ENCODE measurements around the gene PRKCH. TPM values are rescaled to one million over a fixed set of nuclear protein-coding genes. Genes with fewer than 3 reads are reported as not detected.

PRKCH gene
- total RNA-seq, 2 donors from 2014 or later: 7.2 to 8.6 TPM

DNA sequence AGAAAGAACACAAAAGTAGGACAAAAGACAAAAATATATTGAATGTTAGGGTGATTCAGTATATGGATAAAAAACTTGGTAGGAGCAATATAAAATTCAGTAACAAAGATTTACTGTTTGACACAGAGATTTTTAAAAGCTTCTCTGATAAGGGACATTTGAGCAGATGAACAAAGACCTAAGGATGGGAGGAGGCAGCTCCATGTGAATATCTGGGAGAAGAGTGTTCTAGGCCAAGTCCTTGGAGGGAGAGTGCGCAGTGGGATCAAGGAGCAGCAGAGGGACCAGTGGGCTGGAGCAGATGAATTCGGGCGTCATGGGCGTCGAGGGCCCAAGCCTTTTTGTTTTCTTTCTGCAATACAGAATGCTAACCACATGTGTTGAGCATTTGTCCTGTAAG is 174.4 kb downstream of the PRKCH start:
- 94 to 100% methylated on average over 1 to 5 of the region's 5 CpGs for WGBS, 2 experiments (ENCODE audit: insufficient coverage in 1 of 2, insufficient read length in 1 of 2)
- DNase-seq: no peak
- H3K36me3 Mint-ChIP-seq (ENCODE audit: low read depth): no peaks in the 10 kb centered on the region

DNA sequence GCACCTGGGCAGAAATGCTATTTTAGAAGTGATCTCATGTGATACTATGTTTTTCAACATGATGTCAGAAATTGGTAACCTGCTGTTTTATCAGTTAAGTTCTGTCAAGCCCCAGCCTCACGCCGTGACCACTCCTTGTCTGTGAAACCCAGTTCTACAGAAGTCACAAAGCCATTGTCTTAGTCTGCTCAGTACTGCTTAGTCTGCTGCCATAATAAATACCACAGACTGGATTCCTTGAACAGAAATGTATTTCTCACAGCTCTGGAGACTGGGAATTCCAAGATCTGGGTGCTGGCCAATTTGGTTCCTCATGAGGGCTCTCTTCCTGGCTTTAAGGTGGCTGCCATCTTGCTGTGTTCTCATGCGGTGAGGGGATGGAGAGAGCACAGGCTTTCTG is 176.9 kb downstream of the PRKCH start:
- H3K36me3 Mint-ChIP-seq (ENCODE audit: low read depth): no peaks in the 10 kb centered on the region
- Histone ChIP-seq H3K9ac (ENCODE audit: extremely low read depth, low read length, poor library complexity, severe bottlenecking) (no peak overlapping the region), H3K27me3 (ENCODE audit: control insufficient read depth, insufficient read depth, low read length, poor library complexity, severe bottlenecking) (no peaks in the 10 kb centered on the region), H3K27ac (ENCODE audit: low read depth, low read length) (no peak overlapping the region), H3K36me3 (ENCODE audit: control insufficient read depth, insufficient read depth, low read length) (no peaks in the 10 kb centered on the region), H3K4me1 (ENCODE audit: control insufficient read depth, insufficient read depth, low read length) (peaks cover 8% of the 10 kb centered on the region), H3K9me3 (ENCODE audit: control insufficient read depth, low read length) (no peaks in the 10 kb centered on the region), H3K4me3 (ENCODE audit: low read length) (no peak overlapping the region)
- DNase-seq: no peak
- WGBS, 2 experiments (ENCODE audit: insufficient coverage in 1 of 2, insufficient read length in 1 of 2): 0 to 33% methylated on average over 2 to 3 of the region's 3 CpGs
- no peak overlapping the region for H3K4me3 Mint-ChIP-seq
- H3K27ac Mint-ChIP-seq: no peak overlapping the region
- H3K27me3 Mint-ChIP-seq (ENCODE audit: insufficient read depth): no peaks in the 10 kb centered on the region
- TF ChIP-seq, protein P1, sequence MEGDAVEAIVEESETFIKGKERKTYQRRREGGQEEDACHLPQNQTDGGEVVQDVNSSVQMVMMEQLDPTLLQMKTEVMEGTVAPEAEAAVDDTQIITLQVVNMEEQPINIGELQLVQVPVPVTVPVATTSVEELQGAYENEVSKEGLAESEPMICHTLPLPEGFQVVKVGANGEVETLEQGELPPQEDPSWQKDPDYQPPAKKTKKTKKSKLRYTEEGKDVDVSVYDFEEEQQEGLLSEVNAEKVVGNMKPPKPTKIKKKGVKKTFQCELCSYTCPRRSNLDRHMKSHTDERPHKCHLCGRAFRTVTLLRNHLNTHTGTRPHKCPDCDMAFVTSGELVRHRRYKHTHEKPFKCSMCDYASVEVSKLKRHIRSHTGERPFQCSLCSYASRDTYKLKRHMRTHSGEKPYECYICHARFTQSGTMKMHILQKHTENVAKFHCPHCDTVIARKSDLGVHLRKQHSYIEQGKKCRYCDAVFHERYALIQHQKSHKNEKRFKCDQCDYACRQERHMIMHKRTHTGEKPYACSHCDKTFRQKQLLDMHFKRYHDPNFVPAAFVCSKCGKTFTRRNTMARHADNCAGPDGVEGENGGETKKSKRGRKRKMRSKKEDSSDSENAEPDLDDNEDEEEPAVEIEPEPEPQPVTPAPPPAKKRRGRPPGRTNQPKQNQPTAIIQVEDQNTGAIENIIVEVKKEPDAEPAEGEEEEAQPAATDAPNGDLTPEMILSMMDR (conservative IDR thresholded peaks at IDR 0.05): no peak
- H3K4me1 Mint-ChIP-seq: peaks cover 30% of the 10 kb centered on the region
- H3K9me3 Mint-ChIP-seq: no peaks in the 10 kb centered on the region

More for the DNA sequence above, 174.4 kb downstream of the PRKCH start:
- Histone ChIP-seq H3K36me3 (ENCODE audit: control insufficient read depth, insufficient read depth, low read length) (no peaks in the 10 kb centered on the region), H3K27me3 (ENCODE audit: control insufficient read depth, insufficient read depth, low read length, poor library complexity, severe bottlenecking) (no peaks in the 10 kb centered on the region), H3K4me1 (ENCODE audit: control insufficient read depth, insufficient read depth, low read length) (peaks cover 8% of the 10 kb centered on the region), H3K9me3 (ENCODE audit: control insufficient read depth, low read length) (no peaks in the 10 kb centered on the region), H3K4me3 (ENCODE audit: low read length) (no peak overlapping the region), H3K27ac (ENCODE audit: low read depth, low read length) (no peak overlapping the region), H3K9ac (ENCODE audit: extremely low read depth, low read length, poor library complexity, severe bottlenecking) (no peak overlapping the region)
- Mint-ChIP-seq H3K9me3 (no peaks in the 10 kb centered on the region), H3K27me3 (ENCODE audit: insufficient read depth) (no peaks in the 10 kb centered on the region), H3K4me3 (no peak overlapping the region), H3K27ac (no peak overlapping the region), H3K4me1 (peaks cover 16% of the 10 kb centered on the region)
- TF ChIP-seq, protein P1 (conservative IDR thresholded peaks at IDR 0.05): no peak

DNA sequence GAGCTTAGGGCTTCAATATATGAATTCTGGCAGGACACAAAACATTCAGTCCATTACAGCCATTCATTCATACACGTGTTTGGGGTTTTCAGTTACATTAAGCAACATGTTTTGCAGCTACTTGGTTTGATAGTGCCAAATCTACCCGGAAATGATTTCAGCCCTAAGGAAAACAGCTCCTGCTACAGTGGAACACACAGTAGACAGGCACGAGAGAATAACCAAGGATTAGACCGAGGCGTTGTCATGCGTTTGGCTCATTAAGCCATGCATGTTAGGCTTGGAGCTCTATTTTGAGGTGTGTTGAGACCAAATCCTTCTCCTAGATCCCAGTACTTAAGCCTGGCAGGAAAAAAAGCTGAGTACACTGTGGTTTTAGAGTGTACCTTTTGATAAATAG is 177.4 kb downstream of the PRKCH start:
- 83 to 86% methylated on average over 1 to 6 of the region's 6 CpGs for WGBS, 2 experiments (ENCODE audit: insufficient coverage in 1 of 2, insufficient read length in 1 of 2)

More for the DNA sequence above, 177.4 kb downstream of the PRKCH start:
- Histone ChIP-seq H3K36me3 (ENCODE audit: control insufficient read depth, insufficient read depth, low read length) (no peaks in the 10 kb centered on the region), H3K4me3 (ENCODE audit: low read length) (no peak overlapping the region), H3K27me3 (ENCODE audit: control insufficient read depth, insufficient read depth, low read length, poor library complexity, severe bottlenecking) (no peaks in the 10 kb centered on the region), H3K9ac (ENCODE audit: extremely low read depth, low read length, poor library complexity, severe bottlenecking) (no peak overlapping the region), H3K4me1 (ENCODE audit: control insufficient read depth, insufficient read depth, low read length) (peaks cover 8% of the 10 kb centered on the region), H3K9me3 (ENCODE audit: control insufficient read depth, low read length) (no peaks in the 10 kb centered on the region), H3K27ac (ENCODE audit: low read depth, low read length) (no peak overlapping the region)
- TF ChIP-seq, protein P1 (conservative IDR thresholded peaks at IDR 0.05): no peak
- no peak for DNase-seq
- Mint-ChIP-seq H3K4me3 (no peak overlapping the region), H3K36me3 (ENCODE audit: low read depth) (no peaks in the 10 kb centered on the region), H3K9me3 (no peaks in the 10 kb centered on the region), H3K4me1 (peaks cover 34% of the 10 kb centered on the region), H3K27me3 (ENCODE audit: insufficient read depth) (no peaks in the 10 kb centered on the region), H3K27ac (no peak overlapping the region)

Data from endodermal cell (in vitro differentiated cells).